ENCODE measurements around the gene PLAC1. TPM values are rescaled to one million over a fixed set of nuclear protein-coding genes. Genes with fewer than 3 reads are reported as not detected.

PLAC1 gene
- total RNA-seq, 2 experiments from 2014 or later, result 0.31 TPM; not detected in 1

DNA sequence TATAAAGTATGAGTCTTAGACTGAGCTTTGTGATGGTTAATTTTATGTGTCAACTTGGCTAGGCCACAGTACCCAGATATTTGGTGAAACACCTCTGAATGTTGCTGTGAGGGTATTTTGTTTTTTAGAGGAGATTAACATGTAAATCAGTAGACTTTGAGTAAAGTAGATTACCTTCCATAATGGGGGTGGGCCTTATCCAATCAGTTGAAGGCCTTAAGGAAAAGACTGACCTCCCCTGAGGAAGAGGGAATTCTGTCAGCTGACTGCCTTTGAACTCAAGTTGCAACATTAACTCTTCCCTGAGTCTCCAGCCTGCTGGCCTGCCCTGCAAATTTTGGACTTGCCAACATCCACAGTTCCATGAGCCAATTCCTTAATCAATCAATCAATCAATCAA, 66.0 kb downstream of the PLAC1 start:
- POLR2A ChIA-PET, result no interaction called here
- no peak overlapping the region for H3K27ac Mint-ChIP-seq
- DNase-seq, result no peak
- intact Hi-C loops (cut with micrococcal nuclease), result no loop called here
- no peaks in the 10 kb centered on the region for H3K9me3 Mint-ChIP-seq
- H3K36me3 Mint-ChIP-seq, result no peaks in the 10 kb centered on the region
- CTCF ChIA-PET, result no interaction called here
- H3K4me1 Mint-ChIP-seq (ENCODE audit: low read depth), result peaks cover 3% of the 10 kb centered on the region
- peaks cover 18% of the 10 kb centered on the region for H3K27me3 Mint-ChIP-seq
- no peak overlapping the region for H3K4me3 Mint-ChIP-seq

DNA sequence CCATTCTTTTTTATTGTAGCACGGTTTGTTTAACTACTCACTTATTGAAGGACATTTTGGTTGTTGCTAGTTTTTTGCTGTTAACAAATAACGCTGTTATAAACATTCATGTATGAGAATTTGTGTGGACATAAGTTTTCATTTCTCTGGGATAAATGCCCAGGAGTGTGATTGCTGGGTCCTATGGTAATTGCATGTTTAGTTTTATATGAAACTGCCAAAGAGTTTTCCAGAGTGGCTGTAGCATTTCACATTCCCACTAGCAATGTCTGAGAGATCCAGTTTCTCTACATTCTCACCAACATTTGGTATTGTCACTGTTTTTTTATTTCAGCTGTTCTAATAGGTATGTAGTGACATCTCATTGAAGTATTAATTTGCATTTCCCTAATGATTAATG, 66.8 kb downstream of the PLAC1 start:
- no peaks in the 10 kb centered on the region for H3K4me1 Mint-ChIP-seq (ENCODE audit: low read depth)
- intact Hi-C loops (cut with micrococcal nuclease), result no loop called here
- peaks cover 14% of the 10 kb centered on the region for H3K27me3 Mint-ChIP-seq
- POLR2A ChIA-PET, result no interaction called here
- CTCF ChIA-PET, result no interaction called here
- no peak overlapping the region for H3K27ac Mint-ChIP-seq
- H3K36me3 Mint-ChIP-seq, result no peaks in the 10 kb centered on the region
- no peak for DNase-seq
- H3K4me3 Mint-ChIP-seq, result no peak overlapping the region
- H3K9me3 Mint-ChIP-seq, result no peaks in the 10 kb centered on the region

DNA sequence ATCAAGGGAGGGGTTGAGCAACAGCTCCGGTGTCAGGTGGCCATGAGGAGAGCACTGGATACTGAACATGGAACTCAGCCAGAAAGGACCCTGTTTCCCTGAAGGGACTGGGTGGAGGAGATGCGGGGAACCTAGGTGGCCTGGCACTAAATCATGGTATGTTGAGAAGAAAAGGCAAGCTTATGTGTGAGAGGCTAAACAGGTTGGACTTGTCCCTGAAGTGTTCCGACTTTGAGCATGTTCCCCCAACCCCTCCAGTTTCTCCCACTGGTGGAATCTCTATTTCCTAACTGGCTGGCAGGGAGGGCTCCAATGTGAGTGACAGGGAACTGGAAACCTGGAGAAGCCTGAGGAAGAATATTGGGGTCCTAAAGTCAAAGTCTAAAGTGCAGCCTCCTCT, 69.5 kb downstream of the PLAC1 start:
- POLR2A ChIA-PET, result no interaction called here
- no peak overlapping the region for H3K4me3 Mint-ChIP-seq
- no peaks in the 10 kb centered on the region for H3K36me3 Mint-ChIP-seq
- intact Hi-C loops (cut with micrococcal nuclease), result no loop called here
- H3K27ac Mint-ChIP-seq, result no peak overlapping the region
- DNase-seq, result no peak
- H3K4me1 Mint-ChIP-seq (ENCODE audit: low read depth), result no peaks in the 10 kb centered on the region
- no peaks in the 10 kb centered on the region for H3K9me3 Mint-ChIP-seq
- CTCF ChIA-PET, result no interaction called here
- H3K27me3 Mint-ChIP-seq, result peaks cover 12% of the 10 kb centered on the region

DNA sequence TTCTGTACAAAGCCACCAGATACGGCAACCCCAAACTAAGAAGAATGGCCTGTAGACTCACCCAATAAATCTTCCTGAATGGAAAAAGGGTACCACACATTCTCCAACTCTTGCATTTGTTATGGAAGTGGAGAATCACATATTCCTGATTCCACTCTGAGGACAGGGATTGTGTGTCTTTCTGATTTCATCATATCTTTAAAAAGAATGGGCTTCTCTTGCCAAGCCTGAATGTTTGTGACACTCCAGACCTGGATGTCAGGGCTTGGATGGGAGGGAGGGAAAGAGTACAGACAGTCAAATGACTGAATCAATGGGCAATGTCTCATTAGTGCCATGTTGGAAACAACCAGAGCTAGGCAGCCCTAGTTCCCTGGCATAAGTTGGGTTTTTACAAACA, 77.4 kb downstream of the PLAC1 start:
- H3K9me3 Mint-ChIP-seq, result no peaks in the 10 kb centered on the region
- H3K4me3 Mint-ChIP-seq, result no peak overlapping the region
- POLR2A ChIA-PET, result no interaction called here
- peaks cover 6% of the 10 kb centered on the region for H3K27me3 Mint-ChIP-seq
- intact Hi-C loops (cut with micrococcal nuclease), result no loop called here
- CTCF ChIA-PET, result no interaction called here
- no peaks in the 10 kb centered on the region for H3K4me1 Mint-ChIP-seq (ENCODE audit: low read depth)
- no peaks in the 10 kb centered on the region for H3K36me3 Mint-ChIP-seq
- no peak for DNase-seq
- no peak overlapping the region for H3K27ac Mint-ChIP-seq

DNA sequence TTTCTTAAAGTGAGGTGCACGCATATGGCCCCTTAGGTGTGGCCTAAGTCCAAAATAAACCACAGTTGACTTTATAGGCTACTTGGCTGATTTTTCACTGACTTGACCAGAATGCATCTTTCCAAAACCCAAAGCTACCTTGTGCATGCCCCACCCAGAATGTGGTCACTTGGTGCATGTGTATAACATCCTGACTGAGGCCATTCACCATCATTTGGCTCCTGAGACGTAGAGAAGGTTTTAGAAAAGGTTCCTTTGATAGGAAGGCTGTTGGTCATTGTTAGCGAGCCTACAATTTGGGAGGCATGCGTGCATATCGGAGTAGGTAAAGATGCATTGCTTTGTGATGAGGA, 84.6 kb downstream of the PLAC1 start:
- no peak for DNase-seq

DNA sequence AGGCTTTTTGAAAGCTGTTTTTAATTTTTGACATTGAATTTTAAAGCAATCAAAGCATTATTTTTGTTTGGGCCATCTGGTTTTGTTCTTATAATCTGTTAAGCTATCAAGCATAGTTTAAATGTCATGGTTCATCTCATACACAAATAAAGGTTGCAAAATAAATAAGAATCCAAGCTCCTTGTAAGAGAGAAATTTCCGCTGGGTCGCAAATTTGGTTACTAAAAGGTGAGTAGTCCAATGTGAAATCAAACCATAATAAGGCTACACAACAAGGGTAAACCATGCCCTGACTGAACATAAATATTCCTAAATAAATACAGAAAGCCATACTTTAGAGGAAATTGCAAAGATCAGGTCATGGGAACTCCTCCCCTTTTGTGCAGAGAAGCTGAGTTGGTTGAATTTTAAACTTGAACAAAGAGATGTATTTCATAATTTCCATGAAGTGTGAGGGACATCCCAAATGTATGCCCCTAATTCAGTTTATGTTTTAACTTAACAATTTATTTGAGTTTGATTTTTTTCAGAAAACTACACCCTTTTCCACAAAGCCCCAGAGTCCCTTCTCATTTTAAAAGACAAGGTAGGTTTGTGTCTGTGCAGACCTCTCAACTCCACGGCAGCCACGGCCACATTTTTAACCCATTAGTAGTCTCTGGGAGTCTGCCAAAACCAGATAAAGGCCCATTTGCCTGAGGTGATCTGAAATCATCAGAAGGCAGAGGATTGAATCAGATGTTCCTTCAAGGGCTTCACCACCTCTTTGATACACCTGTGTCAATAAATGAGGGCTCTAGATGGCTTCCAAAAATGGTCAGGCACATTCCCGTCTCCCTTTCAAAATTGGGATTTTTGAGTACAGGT, 85.2 kb downstream of the PLAC1 start:
- Mint-ChIP-seq H3K9me3 (no peaks in the 10 kb centered on the region), H3K4me3 (no peak overlapping the region), H3K27me3 (peaks cover 4% of the 10 kb centered on the region), H3K27ac (no peak overlapping the region), H3K4me1 (ENCODE audit: low read depth) (no peaks in the 10 kb centered on the region), H3K36me3 (no peaks in the 10 kb centered on the region)
- POLR2A ChIA-PET, result no interaction called here
- CTCF ChIA-PET, result no interaction called here
- intact Hi-C loops (cut with micrococcal nuclease), result no loop called here
- DNase-seq, result no peak

More for the DNA sequence above, 84.6 kb downstream of the PLAC1 start:
- Mint-ChIP-seq H3K4me3 (no peak overlapping the region), H3K9me3 (no peaks in the 10 kb centered on the region), H3K36me3 (no peaks in the 10 kb centered on the region), H3K27ac (no peak overlapping the region), H3K4me1 (ENCODE audit: low read depth) (no peaks in the 10 kb centered on the region), H3K27me3 (peaks cover 4% of the 10 kb centered on the region)
- intact Hi-C loops (cut with micrococcal nuclease), result no loop called here
- POLR2A ChIA-PET, result no interaction called here
- CTCF ChIA-PET, result no interaction called here

DNA sequence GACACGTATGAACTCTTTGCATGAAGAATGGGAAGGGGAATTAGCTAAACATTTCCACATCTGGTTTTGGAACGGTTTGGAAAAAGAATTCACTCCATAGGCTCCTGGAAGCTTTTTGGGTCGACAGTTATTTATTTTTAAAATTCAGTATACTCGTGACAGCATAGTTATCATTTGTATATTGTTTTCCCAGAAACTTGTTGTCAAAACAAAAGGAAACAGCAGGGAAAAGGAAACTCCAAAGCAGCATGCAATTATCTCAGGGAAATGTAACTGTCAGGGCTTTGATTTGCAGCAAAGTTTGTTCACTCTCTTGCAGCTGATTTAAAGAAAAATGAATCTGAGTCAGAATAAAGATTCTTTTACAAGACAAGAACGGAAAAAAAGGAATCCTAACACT, 86.5 kb downstream of the PLAC1 start:
- H3K27me3 Mint-ChIP-seq, result peaks cover 2% of the 10 kb centered on the region
- ChIA-PET CTCF (no interaction called here), POLR2A (no interaction called here)
- H3K9me3 Mint-ChIP-seq, result no peaks in the 10 kb centered on the region
- intact Hi-C loops (cut with micrococcal nuclease), result no loop called here
- no peaks in the 10 kb centered on the region for H3K4me1 Mint-ChIP-seq (ENCODE audit: low read depth)
- no peak overlapping the region for H3K27ac Mint-ChIP-seq
- H3K4me3 Mint-ChIP-seq, result no peak overlapping the region
- H3K36me3 Mint-ChIP-seq, result no peaks in the 10 kb centered on the region
- DNase-seq, result no peak

DNA sequence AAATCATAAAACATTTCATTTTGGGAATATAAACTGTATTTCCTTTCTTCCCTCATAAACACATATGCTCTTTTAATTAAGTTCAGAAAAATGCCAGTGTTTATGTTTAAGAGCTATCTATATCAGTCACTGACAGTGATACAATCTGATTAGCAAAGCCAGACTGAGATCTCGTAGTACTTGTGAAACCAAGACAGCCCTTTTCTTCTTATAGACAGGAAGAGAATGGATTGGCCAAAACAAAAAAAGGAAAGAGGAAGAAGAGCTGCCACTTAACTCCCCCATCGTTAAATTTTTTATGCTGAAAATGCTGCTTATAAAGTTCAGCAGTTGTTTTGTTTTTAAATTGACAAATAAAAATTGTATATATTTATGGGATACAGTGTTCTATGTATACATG, 87.4 kb downstream of the PLAC1 start:
- H3K9me3 Mint-ChIP-seq, result no peaks in the 10 kb centered on the region
- intact Hi-C loops (cut with micrococcal nuclease), result no loop called here
- no peaks in the 10 kb centered on the region for H3K4me1 Mint-ChIP-seq (ENCODE audit: low read depth)
- ChIA-PET POLR2A (interaction anchor here (0.6 kb wide), 1 partner anchor 111 kb away, joined by 3 read pairs; the partner anchor contains the start of gene HPRT1), CTCF (no interaction called here)
- no peak overlapping the region for H3K4me3 Mint-ChIP-seq
- no peak overlapping the region for H3K27ac Mint-ChIP-seq
- no peak for DNase-seq
- no peaks in the 10 kb centered on the region for H3K27me3 Mint-ChIP-seq
- no peaks in the 10 kb centered on the region for H3K36me3 Mint-ChIP-seq

DNA sequence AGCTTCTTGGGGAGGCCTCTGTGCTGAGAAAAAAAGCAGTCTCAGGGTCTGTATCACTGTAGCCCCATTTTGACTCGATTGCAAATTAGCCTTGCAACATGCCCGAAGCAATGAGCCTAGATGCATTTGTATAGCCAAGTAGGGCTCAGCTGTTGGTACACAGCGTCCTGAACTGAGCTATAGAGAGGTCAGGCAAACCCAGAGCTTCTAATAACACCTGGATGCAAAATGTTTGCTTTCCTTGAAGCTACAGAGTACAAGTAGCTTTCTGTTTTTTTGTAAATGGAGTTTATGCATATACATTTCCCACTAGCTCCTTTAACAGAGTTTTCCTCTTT, 87.8 kb downstream of the PLAC1 start:
- no peaks in the 10 kb centered on the region for H3K4me1 Mint-ChIP-seq (ENCODE audit: low read depth)
- H3K27ac Mint-ChIP-seq, result no peak overlapping the region
- ChIA-PET POLR2A (no interaction called here), CTCF (no interaction called here)
- H3K27me3 Mint-ChIP-seq, result peaks cover under 1% of the 10 kb centered on the region
- no peaks in the 10 kb centered on the region for H3K9me3 Mint-ChIP-seq
- H3K4me3 Mint-ChIP-seq, result no peak overlapping the region
- DNase-seq, result no peak
- intact Hi-C loops (cut with micrococcal nuclease), result no loop called here
- no peaks in the 10 kb centered on the region for H3K36me3 Mint-ChIP-seq

DNA sequence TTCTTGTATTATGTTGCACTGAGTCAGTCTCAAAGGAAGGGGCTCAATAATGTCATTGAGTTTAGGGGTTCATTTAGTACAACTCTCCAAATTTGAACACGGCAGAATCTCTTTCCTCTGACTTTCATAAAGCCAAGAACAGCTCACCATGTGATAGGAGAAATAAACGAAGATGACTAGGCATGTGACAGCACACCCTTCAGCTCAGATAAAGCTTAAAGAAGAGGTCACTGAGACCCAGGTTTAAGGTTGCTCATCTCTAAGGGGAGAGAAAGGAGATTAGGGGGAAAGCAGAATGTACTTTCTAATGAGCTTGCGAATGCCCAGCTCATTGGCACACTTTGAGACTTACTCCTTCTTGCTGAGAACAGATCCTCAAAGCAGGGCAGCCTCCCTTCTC, 89.0 kb downstream of the PLAC1 start:
- DNase-seq, result no peak
- H3K27ac Mint-ChIP-seq, result no peak overlapping the region
- CTCF ChIA-PET, result no interaction called here
- H3K9me3 Mint-ChIP-seq, result no peaks in the 10 kb centered on the region
- no peaks in the 10 kb centered on the region for H3K36me3 Mint-ChIP-seq
- POLR2A ChIA-PET, result no interaction called here
- H3K4me1 Mint-ChIP-seq (ENCODE audit: low read depth), result no peaks in the 10 kb centered on the region
- peaks cover 4% of the 10 kb centered on the region for H3K27me3 Mint-ChIP-seq
- intact Hi-C loops (cut with micrococcal nuclease), result no loop called here
- no peak overlapping the region for H3K4me3 Mint-ChIP-seq

DNA sequence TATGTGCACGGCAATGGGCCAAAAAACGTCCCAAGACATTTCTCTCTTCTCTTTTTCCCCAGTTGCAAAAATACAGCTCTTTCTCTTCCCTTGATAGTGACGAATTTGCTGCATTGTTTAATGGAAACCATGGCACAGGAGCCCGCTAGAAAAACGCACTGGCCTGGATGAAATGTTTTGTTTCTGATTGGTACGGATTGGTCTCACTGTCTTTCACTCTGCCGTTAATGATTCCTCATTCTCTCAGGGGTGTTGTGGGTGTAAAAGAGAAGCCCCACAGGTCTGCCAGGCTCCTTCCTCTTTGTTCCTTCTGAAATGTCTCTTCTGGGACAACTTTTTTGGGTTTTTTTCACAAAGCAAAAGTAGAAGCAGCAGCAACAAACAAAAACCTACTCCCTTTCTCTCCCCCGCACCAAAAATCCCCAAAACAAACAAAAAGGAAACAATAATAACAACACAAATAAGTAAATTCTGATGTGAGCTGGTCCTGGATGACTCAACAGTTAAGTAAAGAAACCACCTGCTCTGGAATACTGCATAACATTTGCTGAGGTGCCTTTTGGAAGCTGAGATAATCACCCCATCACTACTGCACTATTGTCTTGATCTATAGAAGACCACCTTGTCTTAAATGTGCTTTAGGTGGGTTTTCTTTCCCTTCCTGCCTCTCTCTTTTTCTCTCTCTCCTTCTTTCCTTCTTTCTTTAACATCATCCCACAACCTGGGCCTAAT, 89.8 kb downstream of the PLAC1 start:
- ChIA-PET POLR2A (no interaction called here), CTCF (no interaction called here)
- no peaks in the 10 kb centered on the region for H3K4me1 Mint-ChIP-seq (ENCODE audit: low read depth)

DNA sequence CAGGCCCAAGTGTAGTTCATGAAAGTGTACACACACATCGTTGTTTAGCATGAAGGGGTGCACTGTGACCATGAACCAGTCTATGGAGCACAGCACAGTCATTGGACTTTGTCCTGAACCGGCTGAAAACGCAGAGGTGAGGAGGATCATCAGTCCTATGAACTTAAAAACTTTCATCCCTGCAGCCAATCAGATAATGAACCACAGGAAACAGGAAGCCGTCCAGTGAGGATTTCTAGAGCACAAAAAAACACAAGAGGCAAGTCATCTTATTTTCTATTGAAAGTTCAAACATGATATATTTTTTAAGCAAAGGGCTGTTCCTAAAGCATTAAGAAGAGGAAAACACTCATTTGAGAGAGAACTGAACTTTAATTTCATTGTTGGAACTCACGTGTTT, 91.8 kb downstream of the PLAC1 start:
- H3K4me3 Mint-ChIP-seq, result no peak overlapping the region
- peaks cover 9% of the 10 kb centered on the region for H3K27me3 Mint-ChIP-seq
- no peak overlapping the region for H3K27ac Mint-ChIP-seq
- CTCF ChIA-PET, result no interaction called here
- intact Hi-C loops (cut with micrococcal nuclease), result no loop called here
- H3K9me3 Mint-ChIP-seq, result no peaks in the 10 kb centered on the region
- no peak for DNase-seq
- no peaks in the 10 kb centered on the region for H3K36me3 Mint-ChIP-seq
- H3K4me1 Mint-ChIP-seq (ENCODE audit: low read depth), result no peaks in the 10 kb centered on the region
- POLR2A ChIA-PET, result no interaction called here

More for the DNA sequence above, 89.8 kb downstream of the PLAC1 start:
- Mint-ChIP-seq H3K27me3 (peaks cover 4% of the 10 kb centered on the region), H3K9me3 (no peaks in the 10 kb centered on the region), H3K36me3 (no peaks in the 10 kb centered on the region), H3K27ac (no peak overlapping the region), H3K4me3 (no peak overlapping the region)
- intact Hi-C loops (cut with micrococcal nuclease), result no loop called here
- DNase-seq, result no peak

DNA sequence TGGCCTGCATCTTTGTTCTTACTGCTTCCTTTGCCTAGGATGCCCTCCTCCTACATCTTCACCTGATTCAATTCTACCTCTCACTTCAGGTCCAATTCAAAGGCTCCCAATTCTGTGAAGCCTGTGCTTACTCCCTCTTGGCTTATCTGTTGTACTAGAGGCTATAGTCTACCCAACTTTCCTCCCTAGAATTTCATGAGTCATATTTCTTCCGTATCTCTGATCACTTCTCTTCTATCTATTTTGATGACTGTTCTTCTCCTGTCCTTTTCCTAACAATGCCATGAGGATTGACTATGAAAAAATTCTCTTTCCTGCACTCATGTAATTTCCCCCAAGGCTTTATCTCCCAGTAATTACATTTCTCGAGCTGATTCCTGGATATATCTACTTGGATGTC, 96.3 kb downstream of the PLAC1 start:
- Mint-ChIP-seq H3K9me3 (no peaks in the 10 kb centered on the region), H3K4me3 (no peak overlapping the region), H3K4me1 (ENCODE audit: low read depth) (peaks cover 2% of the 10 kb centered on the region), H3K36me3 (no peaks in the 10 kb centered on the region), H3K27me3 (peaks cover 13% of the 10 kb centered on the region), H3K27ac (no peak overlapping the region)
- ChIA-PET CTCF (no interaction called here), POLR2A (no interaction called here)
- intact Hi-C loops (cut with micrococcal nuclease), result no loop called here
- no peak for DNase-seq
